Smooth muscle cell (in vitro differentiated cells): ENCODE measurements around the gene RAB30. TPM values are rescaled to one million over a fixed set of nuclear protein-coding genes. Genes with fewer than 3 reads are reported as not detected.
"Not testable (repeated sequence)": the region's sequence is repeated elsewhere in the genome, so short reads cannot be mapped to it uniquely, and the experiment has no call there.

Source experiments
- DNase-seq: peaks from one replicate; lab custom pipeline; 2025; ENCODE audit not compliant: unreplicated experiment; lab: John Stamatoyannopoulos, UW
- H2AFZ ChIP-seq: fragments of 200-600 bp; sonication (generic); 2 replicates; pipeline ENCODE4 v1.6.0; 2016; ENCODE audit warnings: antibody characterized with exemption, low read depth, mild to moderate bottlenecking
- H3F3A ChIP-seq: fragments of 200-600 bp; sonication (generic); 2 replicates; pipeline ENCODE4 v1.6.0; 2017; ENCODE audit warnings: antibody characterized with exemption, low read depth
- H3K27ac ChIP-seq: fragments of 200-600 bp; sonication (generic); 2 replicates; pipeline ENCODE4 v1.5.1; 2016; ENCODE audit warnings: low read depth, mild to moderate bottlenecking
- H3K27me3 ChIP-seq: fragments of 200-600 bp; sonication (generic); 2 replicates; pipeline ENCODE4 v1.6.1; 2016; ENCODE audit warnings: low read depth, mild to moderate bottlenecking
- H3K36me3 ChIP-seq: fragments of 200-600 bp; sonication (generic); 2 replicates; pipeline ENCODE4 v1.5.1; 2016; ENCODE audit warnings: low read depth
- H3K4me1 ChIP-seq: fragments of 200-600 bp; sonication (generic); 2 replicates; pipeline ENCODE4 v1.5.1; 2016; ENCODE audit warnings: low read depth
- H3K4me2 ChIP-seq: fragments of 200-600 bp; sonication (generic); 2 replicates; pipeline ENCODE4 v1.6.0; 2016; ENCODE audit warnings: mild to moderate bottlenecking
- H3K4me3 ChIP-seq: fragments of 200-600 bp; sonication (generic); 2 replicates; pipeline ENCODE4 v1.5.1; 2016; ENCODE audit warnings: mild to moderate bottlenecking
- H3K79me2 ChIP-seq: fragments of 200-600 bp; sonication (generic); 2 replicates; pipeline ENCODE4 v1.6.0; 2016; ENCODE audit warnings: low read depth, mild to moderate bottlenecking
- H3K9ac ChIP-seq: fragments of 200-600 bp; sonication (generic); 2 replicates; pipeline ENCODE4 v1.6.0; 2016; ENCODE audit warnings: low read depth
- H3K9me3 ChIP-seq: fragments of 200-600 bp; sonication (generic); replicated peaks from 2 replicates; pipeline ENCODE4 v1.5.1; 2016; ENCODE audit warnings: low read depth
- H4K20me1 ChIP-seq: fragments of 200-600 bp; sonication (generic); 2 replicates; pipeline ENCODE4 v1.6.0; 2016; ENCODE audit warnings: low read depth
- CTCF ChIP-seq: fragments of 200-600 bp; sonication (generic); IDR thresholded peaks from 2 replicates; pipeline ENCODE4 v1.5.1; 2017; ENCODE audit warnings: borderline replicate concordance, mild to moderate bottlenecking, antibody characterized with exemption; ENCODE audit not compliant: insufficient read depth, poor library complexity, severe bottlenecking
- whole genome bisulfite sequencing: methylation state at CpG from one replicate; pipeline ENCODE4 v1.1.7; 2016; ENCODE audit warnings: low lambda C conversion rate; 5-methylcytosine and 5-hydroxymethylcytosine counted together
- polyA plus RNA-seq: library from polyadenylated mRNA; unstranded; fragments of >200 nt; fragmentation: Nextera tagmentation; extraction: Ambion mirVana; gene quantifications from 2 replicates; pipeline ENCODE4 v1.2.1, GENCODE V29; 2016
- total RNA-seq: library from RNA; depleted of rRNA; stranded (reverse); fragments of >200 nt; gene quantifications from 2 replicates; pipeline ENCODE4 v1.2.3, GENCODE V29; 2014

Gene RAB30
- total and polyA plus RNA-seq, 2 experiments from 2014 or later, result 11.2 to 19.6 TPM

- Histone ChIP-seq H3K27ac (no peak overlapping the region), H3K4me3 (no peak overlapping the region), H3K4me2 (no peak overlapping the region), H3K79me2 (no peaks in the 10 kb centered on the region), H3K4me1 (no peaks in the 10 kb centered on the region), H3K9me3 (no peaks in the 10 kb centered on the region), H3K27me3 (no peaks in the 10 kb centered on the region), H3K36me3 (no peaks in the 10 kb centered on the region), H4K20me1 (no peaks in the 10 kb centered on the region), H3K9ac (no peak overlapping the region), H3F3A (no peaks in the 10 kb centered on the region), H2AFZ (no peak overlapping the region)
- TF ChIP-seq CTCF, result no peak
- no peak for DNase-seq
- 94% methylated on average over 4 of the region's 4 CpGs for WGBS
Measured at GRCh38 chr11:82969811-82970210, 101.9 kb downstream of the RAB30 start.

- no peak overlapping the region for H2AFZ ChIP-seq
- H3K27me3 ChIP-seq, result no peaks in the 10 kb centered on the region
- no peaks in the 10 kb centered on the region for H3F3A ChIP-seq
- no peak for TF ChIP-seq CTCF
- no peaks in the 10 kb centered on the region for H4K20me1 ChIP-seq
- DNase-seq, result no peak
- no peaks in the 10 kb centered on the region for H3K36me3 ChIP-seq
- H3K9me3 ChIP-seq, result no peaks in the 10 kb centered on the region
- H3K4me1 ChIP-seq, result no peaks in the 10 kb centered on the region
- no peak overlapping the region for H3K27ac ChIP-seq
- no peak overlapping the region for H3K9ac ChIP-seq
- 82% methylated on average over 4 of the region's 4 CpGs for WGBS
- no peaks in the 10 kb centered on the region for H3K79me2 ChIP-seq
- no peak overlapping the region for H3K4me3 ChIP-seq
- H3K4me2 ChIP-seq, result no peak overlapping the region
Measured at GRCh38 chr11:82967381-82967780, 104.3 kb downstream of the RAB30 start.

- H3K4me2 ChIP-seq, H3K79me2 ChIP-seq, DNase-seq, H3K9me3 ChIP-seq, H2AFZ ChIP-seq, H4K20me1 ChIP-seq, H3K27ac ChIP-seq, H3K9ac ChIP-seq, H3K4me3 ChIP-seq, H3K27me3 ChIP-seq, H3K4me1 ChIP-seq, H3F3A ChIP-seq, H3K36me3 ChIP-seq: not testable (repeated sequence)
Measured at GRCh38 chr11:82962021-82962420, 109.7 kb downstream of the RAB30 start.

- H3K79me2 ChIP-seq, result no peaks in the 10 kb centered on the region
- no peak overlapping the region for H3K27ac ChIP-seq
- H3K27me3 ChIP-seq, result no peaks in the 10 kb centered on the region
- no peak overlapping the region for H3K4me3 ChIP-seq
- no peaks in the 10 kb centered on the region for H3F3A ChIP-seq
- H3K4me2 ChIP-seq, result no peak overlapping the region
- no peak for TF ChIP-seq CTCF
- WGBS, result 90% methylated on average over 2 of the region's 2 CpGs
- no peak overlapping the region for H3K9ac ChIP-seq
- H3K4me1 ChIP-seq, result no peaks in the 10 kb centered on the region
- H3K9me3 ChIP-seq, result no peaks in the 10 kb centered on the region
- DNase-seq, result no peak
- H4K20me1 ChIP-seq, result no peaks in the 10 kb centered on the region
- H2AFZ ChIP-seq, result no peak overlapping the region
- H3K36me3 ChIP-seq, result no peaks in the 10 kb centered on the region
Measured at GRCh38 chr11:82960779-82961143, 110.9 kb downstream of the RAB30 start.
